DND-41 (cell line): ENCODE results near the gene SCYL2.

ENCODE experiments used
- EZH2 ChIP-seq: IDR thresholded peaks from 3 replicates; pipeline ENCODE4 v1.6.1; 2012; ENCODE audit warnings: borderline replicate concordance, low read depth, mild to moderate bottlenecking, moderate library complexity, low read length, inconsistent platforms; ENCODE audit not compliant: severe bottlenecking
- TF ChIP-seq, protein P1 (sequence below): IDR thresholded peaks from 2 replicates; pipeline ENCODE4 v1.5.1; 2012; ENCODE audit warnings: borderline replicate concordance, low read length, moderate library complexity, mild to moderate bottlenecking; ENCODE audit not compliant: poor library complexity, severe bottlenecking; ENCODE audit errors: extremely low read depth

DNA sequence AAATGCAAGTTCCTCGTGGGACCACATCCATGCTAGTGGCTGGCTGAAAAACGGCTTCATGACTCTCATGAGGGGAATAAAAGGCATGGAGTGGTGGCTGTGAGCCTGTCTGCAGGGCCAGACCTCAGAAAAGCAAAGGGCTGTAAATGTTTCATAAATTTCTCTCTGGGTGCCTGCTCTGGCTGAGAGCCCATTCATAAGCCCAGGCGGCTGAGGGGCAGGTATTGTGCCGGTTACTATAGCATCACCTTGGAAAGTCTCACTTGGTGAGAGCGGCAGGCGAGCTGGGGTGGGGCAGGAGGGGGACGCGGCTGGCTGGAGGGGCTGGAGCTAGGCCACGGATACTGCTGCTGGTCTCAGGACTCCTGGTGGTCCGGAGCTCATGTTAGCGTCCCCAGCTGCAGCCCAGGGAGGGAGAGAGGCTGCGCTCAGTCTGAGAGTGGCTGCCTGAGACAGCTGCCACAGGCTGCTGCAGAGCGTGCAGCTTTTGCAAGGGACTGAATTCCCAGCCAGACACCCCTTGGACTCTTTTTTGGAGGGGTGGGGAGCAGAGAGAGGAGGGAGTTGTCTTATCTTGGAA lies 89.8 kb downstream of the SCYL2 start, which contains the start of gene SLC17A8:
- TF ChIP-seq, protein P1, sequence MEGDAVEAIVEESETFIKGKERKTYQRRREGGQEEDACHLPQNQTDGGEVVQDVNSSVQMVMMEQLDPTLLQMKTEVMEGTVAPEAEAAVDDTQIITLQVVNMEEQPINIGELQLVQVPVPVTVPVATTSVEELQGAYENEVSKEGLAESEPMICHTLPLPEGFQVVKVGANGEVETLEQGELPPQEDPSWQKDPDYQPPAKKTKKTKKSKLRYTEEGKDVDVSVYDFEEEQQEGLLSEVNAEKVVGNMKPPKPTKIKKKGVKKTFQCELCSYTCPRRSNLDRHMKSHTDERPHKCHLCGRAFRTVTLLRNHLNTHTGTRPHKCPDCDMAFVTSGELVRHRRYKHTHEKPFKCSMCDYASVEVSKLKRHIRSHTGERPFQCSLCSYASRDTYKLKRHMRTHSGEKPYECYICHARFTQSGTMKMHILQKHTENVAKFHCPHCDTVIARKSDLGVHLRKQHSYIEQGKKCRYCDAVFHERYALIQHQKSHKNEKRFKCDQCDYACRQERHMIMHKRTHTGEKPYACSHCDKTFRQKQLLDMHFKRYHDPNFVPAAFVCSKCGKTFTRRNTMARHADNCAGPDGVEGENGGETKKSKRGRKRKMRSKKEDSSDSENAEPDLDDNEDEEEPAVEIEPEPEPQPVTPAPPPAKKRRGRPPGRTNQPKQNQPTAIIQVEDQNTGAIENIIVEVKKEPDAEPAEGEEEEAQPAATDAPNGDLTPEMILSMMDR = no peak
- no peak for TF ChIP-seq EZH2
